PFSK-1 (cell line): Measurements from ENCODE around the gene VTCN1.

Source experiments
- FOXP2 ChIP-seq: optimal IDR thresholded peaks from 2 replicates; pipeline ENCODE3; 2011; ENCODE audit warnings: borderline replicate concordance, control low read depth, inconsistent platforms; ENCODE audit not compliant: insufficient read depth; ENCODE audit errors: extremely low read length, extremely low read depth
- POLR2AphosphoS5 ChIP-seq: IDR thresholded peaks from 2 replicates; pipeline ENCODE4 v1.6.1; 2012; ENCODE audit warnings: low read depth, mild to moderate bottlenecking, control low read depth, low read length, moderate library complexity
- SIN3A ChIP-seq: IDR thresholded peaks from 2 replicates; pipeline ENCODE4 v1.6.1; 2012; ENCODE audit warnings: mild to moderate bottlenecking, low read length, moderate library complexity, borderline replicate concordance; ENCODE audit not compliant: insufficient read depth
- TF ChIP-seq, protein P1 (sequence below), 2 experiments: IDR thresholded peaks; 2 replicates each; pipeline versions ENCODE4 v1.6.1 to v1.8.0; 2011 to 2012; ENCODE audit warnings: low read depth in 2 of 2, low read length in 2 of 2, control low read depth in 1 of 2, inconsistent platforms in 1 of 2, mild to moderate bottlenecking in 1 of 2, moderate library complexity in 1 of 2; ENCODE audit not compliant: insufficient read depth in 1 of 2

DNA sequence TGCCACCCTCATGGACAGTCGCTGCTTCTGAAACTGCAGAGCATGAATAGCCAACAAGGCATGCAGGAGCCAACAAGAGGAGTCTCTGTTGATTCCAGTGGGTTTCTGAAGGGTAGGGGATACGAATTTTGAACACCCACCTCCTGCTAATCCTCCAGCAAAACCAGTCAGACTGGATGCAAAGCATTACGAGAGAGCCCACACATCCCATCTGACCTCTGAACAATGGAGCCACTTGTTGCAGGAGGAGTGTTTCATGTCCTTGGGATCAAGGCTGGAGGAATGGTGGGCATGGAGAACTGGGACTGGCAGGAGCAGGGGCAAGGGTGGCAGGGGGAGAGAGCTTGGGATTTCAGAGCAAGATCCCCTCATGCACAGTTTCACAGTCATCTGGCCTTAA, 1.6 kb downstream of the VTCN1 start:
- TF ChIP-seq FOXP2 (no peak), POLR2AphosphoS5 (no peak), SIN3A (no peak)
- TF ChIP-seq, protein P1, sequence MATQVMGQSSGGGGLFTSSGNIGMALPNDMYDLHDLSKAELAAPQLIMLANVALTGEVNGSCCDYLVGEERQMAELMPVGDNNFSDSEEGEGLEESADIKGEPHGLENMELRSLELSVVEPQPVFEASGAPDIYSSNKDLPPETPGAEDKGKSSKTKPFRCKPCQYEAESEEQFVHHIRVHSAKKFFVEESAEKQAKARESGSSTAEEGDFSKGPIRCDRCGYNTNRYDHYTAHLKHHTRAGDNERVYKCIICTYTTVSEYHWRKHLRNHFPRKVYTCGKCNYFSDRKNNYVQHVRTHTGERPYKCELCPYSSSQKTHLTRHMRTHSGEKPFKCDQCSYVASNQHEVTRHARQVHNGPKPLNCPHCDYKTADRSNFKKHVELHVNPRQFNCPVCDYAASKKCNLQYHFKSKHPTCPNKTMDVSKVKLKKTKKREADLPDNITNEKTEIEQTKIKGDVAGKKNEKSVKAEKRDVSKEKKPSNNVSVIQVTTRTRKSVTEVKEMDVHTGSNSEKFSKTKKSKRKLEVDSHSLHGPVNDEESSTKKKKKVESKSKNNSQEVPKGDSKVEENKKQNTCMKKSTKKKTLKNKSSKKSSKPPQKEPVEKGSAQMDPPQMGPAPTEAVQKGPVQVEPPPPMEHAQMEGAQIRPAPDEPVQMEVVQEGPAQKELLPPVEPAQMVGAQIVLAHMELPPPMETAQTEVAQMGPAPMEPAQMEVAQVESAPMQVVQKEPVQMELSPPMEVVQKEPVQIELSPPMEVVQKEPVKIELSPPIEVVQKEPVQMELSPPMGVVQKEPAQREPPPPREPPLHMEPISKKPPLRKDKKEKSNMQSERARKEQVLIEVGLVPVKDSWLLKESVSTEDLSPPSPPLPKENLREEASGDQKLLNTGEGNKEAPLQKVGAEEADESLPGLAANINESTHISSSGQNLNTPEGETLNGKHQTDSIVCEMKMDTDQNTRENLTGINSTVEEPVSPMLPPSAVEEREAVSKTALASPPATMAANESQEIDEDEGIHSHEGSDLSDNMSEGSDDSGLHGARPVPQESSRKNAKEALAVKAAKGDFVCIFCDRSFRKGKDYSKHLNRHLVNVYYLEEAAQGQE (IDR thresholded peaks at IDR 0.05; ENCODE audit: insufficient read depth in 1 of 2, low read depth in 2 of 2, low read length in 2 of 2): no peak
